ENCODE results near the gene UBC.

DNA sequence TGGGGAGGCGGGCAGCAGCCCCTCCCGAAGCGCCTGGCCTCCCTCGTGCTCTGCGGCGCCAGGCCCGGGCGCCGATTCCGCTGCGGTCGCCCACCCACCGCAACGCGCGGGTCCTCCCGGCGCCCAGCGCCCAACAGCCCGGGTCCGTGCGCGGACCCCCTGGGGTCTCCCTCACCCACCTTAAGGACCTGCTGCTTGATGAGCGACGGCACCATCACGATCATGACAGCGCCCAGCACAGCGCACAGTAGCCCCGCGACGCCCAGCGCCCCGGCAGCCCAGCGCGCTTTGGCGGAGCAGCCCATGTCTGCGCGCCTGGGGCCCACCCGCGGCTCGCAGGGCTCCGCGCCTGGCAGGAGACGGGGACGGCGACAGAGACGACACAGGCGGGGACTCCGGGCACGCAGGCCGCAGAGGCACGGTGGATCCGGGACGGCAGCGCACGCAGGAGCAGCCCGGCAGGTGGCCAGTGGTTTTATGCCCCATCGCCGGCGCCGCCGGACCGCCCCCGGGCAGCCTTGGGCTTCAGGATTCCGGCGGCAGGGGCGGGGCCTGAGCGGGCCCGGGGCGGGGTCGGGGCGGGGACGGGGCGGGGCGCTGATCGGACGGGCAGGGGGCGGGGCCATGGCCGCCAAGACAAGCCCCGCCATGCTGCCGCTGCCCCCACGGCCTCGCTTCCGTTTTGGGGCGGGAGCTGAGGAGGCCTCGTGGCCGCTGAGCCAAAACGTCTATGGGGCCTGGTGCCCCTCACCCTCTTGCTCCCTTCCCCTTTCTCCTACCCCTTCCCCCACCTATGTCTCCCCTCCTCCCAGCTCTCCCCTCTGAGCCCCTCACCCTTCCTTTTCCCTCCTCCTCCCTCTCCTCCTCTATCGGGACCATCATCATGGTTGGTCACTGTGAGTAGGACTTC is 50.8 kb downstream of the UBC start, which contains the start of gene SCARB1:
- TF ChIP-seq POLR2A (IDR thresholded peaks at IDR 0.05; ENCODE audit: low read depth, low read length) (peak; percentile 86), POLR2AphosphoS5 (IDR thresholded peaks at IDR 0.05; ENCODE audit: low read depth, low read length) (peak; percentile 84), TAF1 (IDR thresholded peaks at IDR 0.05; ENCODE audit: low read depth, low read length) (peak; percentile 77), SPI1 (IDR thresholded peaks at IDR 0.05; ENCODE audit: low read depth, low read length) (peak; percentile 35; the same call in 1 of the 2 replicates), POU2F2 (IDR thresholded peaks at IDR 0.05; ENCODE audit: low read depth, low read length) (0 out of 2 replicates have a peak, but pooled peaks have one; percentile 60)

All from GM12891 (cell line).